Measurements from ENCODE around the gene MAN2B2.

MAN2B2 gene

DNA sequence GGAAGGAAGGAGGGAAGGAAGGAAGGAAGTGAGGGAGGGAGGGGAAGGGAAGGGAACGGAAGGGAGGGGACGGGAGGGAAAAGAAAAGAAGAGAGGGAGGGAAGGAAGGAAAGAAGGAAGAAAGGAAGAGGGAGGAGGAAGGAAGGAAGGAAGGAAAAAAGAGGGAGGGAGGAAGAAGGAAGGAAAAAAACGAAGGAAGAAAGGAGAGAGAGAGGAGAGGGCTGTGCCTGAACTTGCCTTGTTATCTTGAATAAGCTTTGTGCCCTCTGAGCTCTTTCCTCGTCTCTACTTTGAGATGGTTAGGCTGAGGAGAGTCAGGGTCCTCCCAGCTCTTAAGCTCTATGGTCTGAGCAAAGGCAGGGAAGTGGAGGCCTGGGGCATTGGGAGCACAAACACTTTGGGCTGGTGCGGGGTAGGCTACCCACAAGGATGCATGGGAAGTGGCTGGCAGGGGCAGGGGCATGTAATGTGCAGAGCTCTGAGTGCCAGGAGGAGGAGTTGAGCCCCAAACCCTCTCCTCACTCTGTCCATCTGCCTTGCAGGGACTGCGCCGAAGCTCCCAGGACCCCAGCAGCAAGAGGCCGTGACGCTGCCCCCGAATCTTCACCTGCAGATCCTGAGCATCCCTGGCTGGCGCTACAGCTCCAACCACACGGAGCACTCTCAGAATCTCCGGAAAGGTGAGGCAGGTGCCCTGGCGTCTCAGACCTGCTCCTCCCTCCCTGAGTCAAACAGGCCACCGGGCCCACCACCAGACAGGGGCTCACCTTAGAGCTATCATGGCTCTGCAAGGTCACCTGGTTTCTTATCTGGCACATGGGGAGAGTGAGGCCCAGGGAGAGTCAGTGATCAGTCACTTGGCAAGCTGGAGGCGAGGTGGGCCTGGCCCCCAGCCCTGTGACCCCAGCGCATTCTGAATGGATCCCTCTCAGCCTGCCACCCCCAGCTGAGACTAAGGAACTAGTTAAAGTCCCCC is 39.0 kb downstream of the MAN2B2 start:
- DNase-seq (ENCODE audit: extremely low spot score), result no peak
- ChIA-PET POLR2A (interaction anchor here (1.0 to 1.8 kb wide), 3 partner anchors 9 to 27 kb away, joined by 3 to 7 read pairs (median 4); partner anchors contain the start of gene MRFAP1), CTCF (no interaction called here)
- TF ChIP-seq NFRKB (IDR thresholded peaks at IDR 0.05) (no peak), FOXA1 (IDR thresholded peaks at IDR 0.05) (no peak), BHLHE40 (IDR thresholded peaks at IDR 0.05; ENCODE audit: borderline replicate concordance) (no peak), TARDBP (IDR thresholded peaks at IDR 0.05) (no peak), L3MBTL2 (conservative IDR thresholded peaks at IDR 0.05) (no peak), FOXK2 (IDR thresholded peaks at IDR 0.05) (no peak), HDGF (IDR thresholded peaks at IDR 0.05; ENCODE audit: borderline replicate concordance) (no peak), LEF1 (IDR thresholded peaks at IDR 0.05; ENCODE audit: borderline replicate concordance) (no peak), SP1 (IDR thresholded peaks at IDR 0.05) (no peak), ARNT (IDR thresholded peaks at IDR 0.05) (no peak), ZNF384 (IDR thresholded peaks at IDR 0.05) (no peak), FOXM1 (IDR thresholded peaks at IDR 0.05; ENCODE audit: borderline replicate concordance) (no peak), ELF4 (IDR thresholded peaks at IDR 0.05) (no peak)
- TF ChIP-seq, protein P1, sequence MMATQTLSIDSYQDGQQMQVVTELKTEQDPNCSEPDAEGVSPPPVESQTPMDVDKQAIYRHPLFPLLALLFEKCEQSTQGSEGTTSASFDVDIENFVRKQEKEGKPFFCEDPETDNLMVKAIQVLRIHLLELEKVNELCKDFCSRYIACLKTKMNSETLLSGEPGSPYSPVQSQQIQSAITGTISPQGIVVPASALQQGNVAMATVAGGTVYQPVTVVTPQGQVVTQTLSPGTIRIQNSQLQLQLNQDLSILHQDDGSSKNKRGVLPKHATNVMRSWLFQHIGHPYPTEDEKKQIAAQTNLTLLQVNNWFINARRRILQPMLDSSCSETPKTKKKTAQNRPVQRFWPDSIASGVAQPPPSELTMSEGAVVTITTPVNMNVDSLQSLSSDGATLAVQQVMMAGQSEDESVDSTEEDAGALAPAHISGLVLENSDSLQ (IDR thresholded peaks at IDR 0.05), result no peak

DNA sequence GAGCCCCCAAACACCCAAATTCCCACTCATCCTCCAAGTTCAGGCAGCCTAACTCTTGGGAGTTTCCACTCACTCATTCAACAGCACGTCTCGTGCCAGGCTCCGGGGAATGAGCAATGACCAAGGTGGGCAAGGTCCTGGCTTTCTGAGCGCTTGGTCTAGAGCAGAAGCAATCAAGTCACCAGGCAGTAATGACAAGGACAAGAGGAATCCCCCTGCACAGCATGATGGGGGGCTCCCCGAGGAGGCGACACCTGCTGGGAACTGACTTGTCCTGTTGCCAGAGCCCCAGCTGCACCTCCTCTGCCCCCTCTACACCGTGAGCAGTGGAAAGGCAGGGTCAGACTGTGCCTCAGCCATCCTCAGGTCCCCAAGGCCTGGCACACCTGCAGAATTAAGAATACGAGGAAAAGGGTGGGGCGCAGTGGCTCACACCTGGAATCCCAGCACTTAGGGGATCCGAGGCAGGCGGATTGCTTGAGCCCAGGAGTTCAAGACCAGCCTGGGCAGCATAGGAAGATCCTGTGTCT is 39.8 kb downstream of the MAN2B2 start:
- ChIA-PET CTCF (no interaction called here), POLR2A (interaction anchor here (0.9 to 1.0 kb wide), 2 partner anchors 10 kb away, joined by 3 read pairs; no protein-coding TSS in a partner anchor)
- no peak for TF ChIP-seq TARDBP (IDR thresholded peaks at IDR 0.05)
- no peak for TF ChIP-seq SP1 (IDR thresholded peaks at IDR 0.05)
- TF ChIP-seq SUZ12 (IDR thresholded peaks at IDR 0.05), result no peak
- no peak for TF ChIP-seq FOXK2 (IDR thresholded peaks at IDR 0.05)
- no peak for TF ChIP-seq FOXA1 (IDR thresholded peaks at IDR 0.05)
- no peak for TF ChIP-seq ARNT (IDR thresholded peaks at IDR 0.05)
- TF ChIP-seq CTBP1 (IDR thresholded peaks at IDR 0.05; ENCODE audit: borderline replicate concordance), result no peak
- no peak for TF ChIP-seq FOXM1 (IDR thresholded peaks at IDR 0.05; ENCODE audit: borderline replicate concordance)
- TF ChIP-seq BHLHE40 (IDR thresholded peaks at IDR 0.05; ENCODE audit: borderline replicate concordance), result no peak
- DNase-seq (ENCODE audit: extremely low spot score), result no peak

DNA sequence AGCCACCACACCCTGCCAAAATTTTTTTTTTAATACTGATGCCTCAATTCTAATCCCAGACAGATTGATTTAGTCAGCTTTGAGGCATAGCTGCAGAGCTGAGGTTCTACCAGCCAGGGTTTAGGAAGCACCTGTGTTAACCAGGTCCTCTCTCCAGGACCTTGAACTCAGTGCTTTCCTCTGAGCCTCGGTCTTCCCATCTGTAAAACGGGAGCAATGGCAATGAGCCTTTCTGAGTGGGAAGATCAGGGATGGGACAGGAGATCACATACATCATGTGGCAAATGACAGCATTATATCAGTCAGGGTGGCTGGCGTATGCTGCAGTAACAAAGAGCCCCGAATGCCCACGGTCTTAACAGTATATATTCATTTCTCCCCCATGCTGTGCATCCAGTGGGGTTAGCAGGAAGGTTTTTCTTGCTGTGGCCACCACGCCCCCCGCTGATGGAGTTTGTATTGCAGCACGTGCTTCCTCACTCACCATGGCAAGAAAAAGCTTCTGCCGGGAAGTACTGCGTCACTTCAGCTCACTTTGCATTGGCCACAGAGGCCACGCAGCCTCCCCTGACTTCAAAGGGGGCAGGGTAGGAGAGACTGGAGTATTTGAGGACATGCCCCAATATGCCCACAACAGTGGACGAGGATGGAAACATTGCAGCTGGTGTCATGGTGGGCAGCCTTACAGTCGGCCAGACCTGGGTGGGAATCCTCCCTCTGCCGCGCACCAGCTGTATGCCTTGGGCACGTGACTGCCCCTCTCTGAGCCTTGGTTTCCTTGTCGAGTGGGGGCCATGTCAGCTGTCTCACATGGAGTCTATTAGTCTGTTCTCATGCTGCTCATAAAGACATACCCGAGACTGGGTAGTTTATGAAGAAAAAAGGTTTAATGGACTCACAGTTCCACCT is 41.4 kb downstream of the MAN2B2 start:
- no peak for TF ChIP-seq CTBP1 (IDR thresholded peaks at IDR 0.05; ENCODE audit: borderline replicate concordance)
- no peak for TF ChIP-seq TARDBP (IDR thresholded peaks at IDR 0.05)
- no peak for TF ChIP-seq ELF4 (IDR thresholded peaks at IDR 0.05)
- TF ChIP-seq HDGF (IDR thresholded peaks at IDR 0.05; ENCODE audit: borderline replicate concordance), result no peak
- TF ChIP-seq FOXA1 (IDR thresholded peaks at IDR 0.05), result no peak
- TF ChIP-seq SUZ12 (IDR thresholded peaks at IDR 0.05), result no peak
- no peak for TF ChIP-seq ZNF384 (IDR thresholded peaks at IDR 0.05)
- no peak for TF ChIP-seq FOXM1 (IDR thresholded peaks at IDR 0.05; ENCODE audit: borderline replicate concordance)
- no peak for TF ChIP-seq L3MBTL2 (conservative IDR thresholded peaks at IDR 0.05)
- no peak for TF ChIP-seq BHLHE40 (IDR thresholded peaks at IDR 0.05; ENCODE audit: borderline replicate concordance)
- TF ChIP-seq, protein P1 (IDR thresholded peaks at IDR 0.05), result no peak
- TF ChIP-seq ARNT (IDR thresholded peaks at IDR 0.05), result no peak
- no peak for TF ChIP-seq NFRKB (IDR thresholded peaks at IDR 0.05)
- no peak for TF ChIP-seq FOXK2 (IDR thresholded peaks at IDR 0.05)
- CTCF ChIA-PET, result interaction anchor here (0.7 kb wide), 1 partner anchor 65 kb away, joined by 3 read pairs; no protein-coding TSS in a partner anchor
- DNase-seq (ENCODE audit: extremely low spot score), result no peak
- POLR2A ChIA-PET, result interaction anchor here (0.6 kb wide), 1 partner anchor 16 kb away, joined by 3 read pairs; no protein-coding TSS in a partner anchor

DNA sequence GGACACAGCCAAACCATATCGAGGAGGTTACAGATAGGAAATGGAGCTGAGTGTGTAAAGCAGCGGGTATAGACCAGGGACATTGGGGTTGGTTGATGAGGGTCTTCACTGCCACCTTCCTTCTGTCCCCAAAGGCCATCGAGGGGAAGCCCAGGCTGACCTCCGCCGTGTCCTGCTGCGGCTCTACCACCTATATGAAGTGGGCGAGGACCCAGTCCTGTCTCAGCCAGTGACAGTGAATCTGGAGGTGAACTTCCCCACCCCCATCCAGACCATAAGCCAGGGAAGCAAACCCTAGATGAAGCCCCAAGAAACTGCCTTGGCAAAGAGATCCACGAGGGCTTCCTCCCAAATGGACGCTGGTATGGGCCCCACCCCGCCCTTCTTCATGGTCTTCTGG is 42.3 kb downstream of the MAN2B2 start:
- TF ChIP-seq FOXA1 (IDR thresholded peaks at IDR 0.05) (no peak), FOXK2 (IDR thresholded peaks at IDR 0.05) (no peak), SUZ12 (IDR thresholded peaks at IDR 0.05) (no peak)
- TF ChIP-seq, protein P1 (IDR thresholded peaks at IDR 0.05), result no peak
- ChIA-PET POLR2A (interaction anchor here (0.6 kb wide), 1 partner anchor 16 kb away, joined by 3 read pairs; no protein-coding TSS in a partner anchor), CTCF (no interaction called here)
- no peak for DNase-seq (ENCODE audit: extremely low spot score)

DNA sequence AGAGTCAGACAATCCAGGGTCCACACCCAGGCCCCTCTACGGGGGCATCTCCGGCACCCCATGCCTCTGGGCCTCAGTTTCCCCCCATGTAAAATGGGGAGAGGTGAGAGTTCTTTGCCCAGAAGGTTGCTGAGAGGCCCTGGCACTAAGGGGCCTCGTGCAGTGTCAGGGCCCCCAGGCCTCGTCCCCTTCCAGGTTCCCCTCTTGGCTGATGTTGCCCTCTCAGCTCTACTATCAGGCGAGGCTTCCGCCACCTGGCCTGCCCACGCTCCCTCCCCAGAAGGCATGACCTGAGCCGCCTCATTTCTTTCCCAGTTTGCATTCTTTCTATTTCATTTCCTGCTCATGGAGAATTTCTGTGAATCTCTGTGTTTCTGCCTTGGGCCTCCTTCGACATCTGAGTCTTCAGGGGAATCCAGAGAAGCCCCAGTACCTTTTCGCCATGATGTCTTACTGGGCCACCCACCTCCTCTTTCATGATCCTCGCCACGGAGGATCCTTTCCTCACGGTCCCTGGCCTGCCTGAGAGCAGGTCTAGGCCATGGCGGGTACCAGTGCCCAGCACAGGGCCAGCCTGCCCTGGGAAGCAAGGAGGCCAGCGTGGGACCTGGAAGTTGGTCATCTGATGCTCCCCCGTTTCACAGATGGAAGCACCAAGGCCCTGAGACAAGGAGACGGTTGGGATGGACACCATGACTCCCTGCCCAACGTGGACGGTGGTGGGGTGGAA is 43.6 kb downstream of the MAN2B2 start:
- CTCF ChIA-PET, result no interaction called here
- DNase-seq (ENCODE audit: extremely low spot score), result no peak
- POLR2A ChIA-PET, result no interaction called here
- TF ChIP-seq CTBP1 (IDR thresholded peaks at IDR 0.05; ENCODE audit: borderline replicate concordance), result no peak
- no peak for TF ChIP-seq LEF1 (IDR thresholded peaks at IDR 0.05; ENCODE audit: borderline replicate concordance)
- no peak for TF ChIP-seq SP1 (IDR thresholded peaks at IDR 0.05)
- TF ChIP-seq FOXK2 (IDR thresholded peaks at IDR 0.05), result no peak
- TF ChIP-seq, protein P1 (IDR thresholded peaks at IDR 0.05), result no peak
- TF ChIP-seq ZNF384 (IDR thresholded peaks at IDR 0.05), result no peak
- no peak for TF ChIP-seq ARNT (IDR thresholded peaks at IDR 0.05)
- no peak for TF ChIP-seq HDGF (IDR thresholded peaks at IDR 0.05; ENCODE audit: borderline replicate concordance)
- no peak for TF ChIP-seq BHLHE40 (IDR thresholded peaks at IDR 0.05; ENCODE audit: borderline replicate concordance)
